Measurements from ENCODE around the gene GPR21. TPM values are rescaled to one million over a fixed set of nuclear protein-coding genes. Genes with fewer than 3 reads are reported as not detected.

The GPR21 gene
- total RNA-seq, 1 donor from 2014 or later: 6.4 TPM

DNA sequence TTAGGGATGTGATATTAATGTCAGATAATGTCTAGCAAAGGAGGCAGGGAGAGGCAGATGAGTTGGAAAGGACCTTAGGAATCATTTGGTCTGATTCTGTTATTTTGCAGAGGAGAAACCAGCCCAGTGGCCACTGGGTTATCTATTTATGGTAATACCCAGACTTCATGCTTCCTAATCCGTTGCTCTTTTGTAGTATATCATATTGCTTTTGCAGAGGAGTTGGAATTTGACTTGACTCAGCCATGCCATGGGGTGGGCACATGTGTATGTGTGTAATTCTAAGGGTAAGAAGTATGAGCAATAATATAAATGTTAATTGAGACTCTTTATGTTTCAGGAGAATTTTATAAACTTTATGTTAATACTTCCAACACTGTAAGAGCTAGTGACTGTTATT lies 7.3 kb downstream of the GPR21 start:
- TF ChIP-seq EZH2 (IDR thresholded peaks at IDR 0.05): no peak
- TF ChIP-seq EZH2phosphoT487 (IDR thresholded peaks at IDR 0.05): no peak
- TF ChIP-seq, protein P1, sequence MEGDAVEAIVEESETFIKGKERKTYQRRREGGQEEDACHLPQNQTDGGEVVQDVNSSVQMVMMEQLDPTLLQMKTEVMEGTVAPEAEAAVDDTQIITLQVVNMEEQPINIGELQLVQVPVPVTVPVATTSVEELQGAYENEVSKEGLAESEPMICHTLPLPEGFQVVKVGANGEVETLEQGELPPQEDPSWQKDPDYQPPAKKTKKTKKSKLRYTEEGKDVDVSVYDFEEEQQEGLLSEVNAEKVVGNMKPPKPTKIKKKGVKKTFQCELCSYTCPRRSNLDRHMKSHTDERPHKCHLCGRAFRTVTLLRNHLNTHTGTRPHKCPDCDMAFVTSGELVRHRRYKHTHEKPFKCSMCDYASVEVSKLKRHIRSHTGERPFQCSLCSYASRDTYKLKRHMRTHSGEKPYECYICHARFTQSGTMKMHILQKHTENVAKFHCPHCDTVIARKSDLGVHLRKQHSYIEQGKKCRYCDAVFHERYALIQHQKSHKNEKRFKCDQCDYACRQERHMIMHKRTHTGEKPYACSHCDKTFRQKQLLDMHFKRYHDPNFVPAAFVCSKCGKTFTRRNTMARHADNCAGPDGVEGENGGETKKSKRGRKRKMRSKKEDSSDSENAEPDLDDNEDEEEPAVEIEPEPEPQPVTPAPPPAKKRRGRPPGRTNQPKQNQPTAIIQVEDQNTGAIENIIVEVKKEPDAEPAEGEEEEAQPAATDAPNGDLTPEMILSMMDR (IDR thresholded peaks at IDR 0.05): no peak
- Mint-ChIP-seq H3K36me3 (peaks cover 17% of the 10 kb centered on the region), H3K27ac (no peak overlapping the region), H3K4me1 (no peaks in the 10 kb centered on the region), H3K9me3 (peaks cover 5% of the 10 kb centered on the region), H3K4me3 (no peak overlapping the region), H3K27me3 (ENCODE audit: insufficient read depth, low read depth) (peaks cover 2% of the 10 kb centered on the region)
- Histone ChIP-seq H3K36me3 (no peaks in the 10 kb centered on the region), H3K27ac (no peak overlapping the region), H3K4me3 (no peak overlapping the region), H3K9me3 (ENCODE audit: low read depth) (no peaks in the 10 kb centered on the region), H4K20me1 (ENCODE audit: low read depth) (peaks cover 7% of the 10 kb centered on the region), H3K4me1 (no peaks in the 10 kb centered on the region), H3K79me2 (ENCODE audit: low read depth) (no peaks in the 10 kb centered on the region), H3K27me3 (no peaks in the 10 kb centered on the region), H3K4me2 (no peak overlapping the region), H2AFZ (replicated peaks) (no peak overlapping the region), H3F3A (ENCODE audit: low read depth) (peaks cover 4% of the 10 kb centered on the region), H3K9ac (no peak overlapping the region)
- no peak for DNase-seq (ENCODE audit: low spot score)

GRCh38 chr9:123041489-123041888 lies 8.0 kb downstream of the GPR21 start:
- peaks cover 7% of the 10 kb centered on the region for H4K20me1 ChIP-seq (ENCODE audit: low read depth)
- no peaks in the 10 kb centered on the region for H3K4me1 Mint-ChIP-seq
- H3K27ac ChIP-seq: no peak overlapping the region

GRCh38 chr9:123043081-123043939 lies 9.8 kb downstream of the GPR21 start:
- Histone ChIP-seq H3F3A (ENCODE audit: low read depth) (peaks cover 6% of the 10 kb centered on the region), H3K27ac (no peak overlapping the region), H3K4me1 (no peaks in the 10 kb centered on the region), H3K27me3 (no peaks in the 10 kb centered on the region), H3K79me2 (ENCODE audit: low read depth) (no peaks in the 10 kb centered on the region), H2AFZ (replicated peaks) (no peak overlapping the region), H3K9me3 (ENCODE audit: low read depth) (no peaks in the 10 kb centered on the region), H3K36me3 (no peaks in the 10 kb centered on the region), H4K20me1 (ENCODE audit: low read depth) (peaks cover 2% of the 10 kb centered on the region), H3K4me3 (no peak overlapping the region), H3K4me2 (no peak overlapping the region), H3K9ac (no peak overlapping the region)
- H3K27ac Mint-ChIP-seq: no peak overlapping the region
- TF ChIP-seq, protein P1 (IDR thresholded peaks at IDR 0.05): no peak
- no peak for TF ChIP-seq EZH2 (IDR thresholded peaks at IDR 0.05)
- TF ChIP-seq EZH2phosphoT487 (IDR thresholded peaks at IDR 0.05): no peak
- no peak overlapping the region for H3K4me3 Mint-ChIP-seq
- H3K27me3 Mint-ChIP-seq (ENCODE audit: insufficient read depth, low read depth): peaks cover 2% of the 10 kb centered on the region
- H3K4me1 Mint-ChIP-seq: no peaks in the 10 kb centered on the region
- peaks cover 17% of the 10 kb centered on the region for H3K36me3 Mint-ChIP-seq
- no peak for DNase-seq (ENCODE audit: low spot score)
- peaks cover 5% of the 10 kb centered on the region for H3K9me3 Mint-ChIP-seq

More at GRCh38 chr9:123041489-123041888, 8.0 kb downstream of the GPR21 start:
- Mint-ChIP-seq H3K4me3 (no peak overlapping the region), H3K27ac (no peak overlapping the region), H3K27me3 (ENCODE audit: insufficient read depth, low read depth) (peaks cover 2% of the 10 kb centered on the region), H3K9me3 (peaks cover 5% of the 10 kb centered on the region), H3K36me3 (peaks cover 17% of the 10 kb centered on the region)
- TF ChIP-seq EZH2phosphoT487 (IDR thresholded peaks at IDR 0.05): no peak
- TF ChIP-seq EZH2 (IDR thresholded peaks at IDR 0.05): no peak
- TF ChIP-seq, protein P1 (IDR thresholded peaks at IDR 0.05): no peak
- DNase-seq (ENCODE audit: low spot score): no peak
- no peak overlapping the region for H3K9ac ChIP-seq
- H3F3A ChIP-seq (ENCODE audit: low read depth): peaks cover 6% of the 10 kb centered on the region
- no peak overlapping the region for H2AFZ ChIP-seq (replicated peaks)
- no peaks in the 10 kb centered on the region for H3K27me3 ChIP-seq
- no peak overlapping the region for H3K4me3 ChIP-seq
- H3K36me3 ChIP-seq: no peaks in the 10 kb centered on the region
- H3K4me1 ChIP-seq: no peaks in the 10 kb centered on the region
- H3K4me2 ChIP-seq: no peak overlapping the region
- H3K79me2 ChIP-seq (ENCODE audit: low read depth): no peaks in the 10 kb centered on the region
- H3K9me3 ChIP-seq (ENCODE audit: low read depth): no peaks in the 10 kb centered on the region

All from neural progenitor cell (in vitro differentiated cells).